C4-2B (cell line): ENCODE data around the gene TPRN.

Experiments
- ZFX ChIP-seq: fragments of 450-650 bp; IDR thresholded peaks from 2 replicates; pipeline ENCODE4 v1.6.1; 2017
- TF ChIP-seq, protein P1 (sequence below): fragments of 450-650 bp; conservative IDR thresholded peaks from 2 replicates; pipeline ENCODE4 v1.5.1; 2017; ENCODE audit warnings: mild to moderate bottlenecking

- TF ChIP-seq, protein P1, sequence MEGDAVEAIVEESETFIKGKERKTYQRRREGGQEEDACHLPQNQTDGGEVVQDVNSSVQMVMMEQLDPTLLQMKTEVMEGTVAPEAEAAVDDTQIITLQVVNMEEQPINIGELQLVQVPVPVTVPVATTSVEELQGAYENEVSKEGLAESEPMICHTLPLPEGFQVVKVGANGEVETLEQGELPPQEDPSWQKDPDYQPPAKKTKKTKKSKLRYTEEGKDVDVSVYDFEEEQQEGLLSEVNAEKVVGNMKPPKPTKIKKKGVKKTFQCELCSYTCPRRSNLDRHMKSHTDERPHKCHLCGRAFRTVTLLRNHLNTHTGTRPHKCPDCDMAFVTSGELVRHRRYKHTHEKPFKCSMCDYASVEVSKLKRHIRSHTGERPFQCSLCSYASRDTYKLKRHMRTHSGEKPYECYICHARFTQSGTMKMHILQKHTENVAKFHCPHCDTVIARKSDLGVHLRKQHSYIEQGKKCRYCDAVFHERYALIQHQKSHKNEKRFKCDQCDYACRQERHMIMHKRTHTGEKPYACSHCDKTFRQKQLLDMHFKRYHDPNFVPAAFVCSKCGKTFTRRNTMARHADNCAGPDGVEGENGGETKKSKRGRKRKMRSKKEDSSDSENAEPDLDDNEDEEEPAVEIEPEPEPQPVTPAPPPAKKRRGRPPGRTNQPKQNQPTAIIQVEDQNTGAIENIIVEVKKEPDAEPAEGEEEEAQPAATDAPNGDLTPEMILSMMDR = no peak
- TF ChIP-seq ZFX = no peak
Observed at GRCh38 chr9:137194388-137194787, 6.2 kb downstream of the TPRN start.
